GM13976 (cell line): ENCODE data around the gene DNM1.

Experiments used
- DNase-seq: peaks from one replicate; pipeline ENCODE4 v3.0.0; 2012; ENCODE audit warnings: low spot score
- in situ Hi-C: fragments of 300-500 bp; cut with MboI; formaldehyde crosslinking; loops from one replicate; pipeline ENCODE4 v1.12.0; 2022; ENCODE audit warnings: low sequenced_read_pairs, mixed read lengths, inconsistent platforms; ENCODE audit not compliant: unreplicated experiment
- TF ChIP-seq, protein P1 (sequence below): IDR thresholded peaks from 2 replicates; pipeline ENCODE4 v1.5.1; 2012; ENCODE audit warnings: borderline replicate concordance, mild to moderate bottlenecking; ENCODE audit not compliant: insufficient read depth; ENCODE audit errors: extremely low read depth, missing control alignments, control extremely low read depth

DNM1 gene

DNA sequence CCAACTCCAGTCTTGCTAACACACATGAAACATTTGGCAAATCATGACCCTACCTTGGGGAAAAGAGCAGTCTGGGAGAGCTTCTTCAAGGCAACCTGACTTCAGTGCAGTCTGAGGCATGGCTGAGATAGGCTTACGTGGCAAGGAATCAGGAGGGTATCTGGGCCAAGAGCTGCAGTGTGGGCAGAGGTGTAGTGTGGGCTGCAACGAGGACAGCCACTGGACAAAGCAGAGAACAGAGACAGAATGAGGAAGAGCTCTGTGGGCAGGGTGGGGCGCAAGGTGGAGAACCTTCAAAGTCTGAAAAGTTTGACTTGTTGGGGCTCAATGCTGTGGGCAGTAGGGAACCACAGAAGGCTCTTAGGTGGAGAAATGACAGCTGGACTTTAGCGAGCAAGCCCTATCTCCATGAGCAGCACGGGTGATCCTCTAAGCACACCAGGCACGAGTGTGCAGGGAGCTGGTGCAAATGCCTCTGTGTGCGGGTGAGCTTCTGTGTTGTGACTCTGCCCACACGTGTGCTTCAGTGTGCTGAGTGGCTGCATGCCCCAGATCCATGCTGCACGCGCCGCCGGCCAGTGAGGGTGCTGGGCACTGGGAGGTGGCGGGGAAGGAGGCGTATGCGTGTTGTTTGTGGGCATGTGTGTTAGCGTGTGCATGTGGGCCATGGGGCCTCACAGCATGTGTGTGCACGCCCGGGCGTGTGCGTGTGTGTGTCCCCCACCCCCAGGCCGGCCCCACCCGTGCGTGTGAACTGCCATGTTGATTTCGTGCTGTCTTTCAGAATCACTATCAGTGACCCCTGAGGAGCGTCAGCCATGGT, 49.3 kb downstream of the DNM1 start:
- in situ Hi-C loops: no loop called here
- DNase-seq: no peak
- TF ChIP-seq, protein P1, sequence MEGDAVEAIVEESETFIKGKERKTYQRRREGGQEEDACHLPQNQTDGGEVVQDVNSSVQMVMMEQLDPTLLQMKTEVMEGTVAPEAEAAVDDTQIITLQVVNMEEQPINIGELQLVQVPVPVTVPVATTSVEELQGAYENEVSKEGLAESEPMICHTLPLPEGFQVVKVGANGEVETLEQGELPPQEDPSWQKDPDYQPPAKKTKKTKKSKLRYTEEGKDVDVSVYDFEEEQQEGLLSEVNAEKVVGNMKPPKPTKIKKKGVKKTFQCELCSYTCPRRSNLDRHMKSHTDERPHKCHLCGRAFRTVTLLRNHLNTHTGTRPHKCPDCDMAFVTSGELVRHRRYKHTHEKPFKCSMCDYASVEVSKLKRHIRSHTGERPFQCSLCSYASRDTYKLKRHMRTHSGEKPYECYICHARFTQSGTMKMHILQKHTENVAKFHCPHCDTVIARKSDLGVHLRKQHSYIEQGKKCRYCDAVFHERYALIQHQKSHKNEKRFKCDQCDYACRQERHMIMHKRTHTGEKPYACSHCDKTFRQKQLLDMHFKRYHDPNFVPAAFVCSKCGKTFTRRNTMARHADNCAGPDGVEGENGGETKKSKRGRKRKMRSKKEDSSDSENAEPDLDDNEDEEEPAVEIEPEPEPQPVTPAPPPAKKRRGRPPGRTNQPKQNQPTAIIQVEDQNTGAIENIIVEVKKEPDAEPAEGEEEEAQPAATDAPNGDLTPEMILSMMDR: no peak

- no peak for DNase-seq
- in situ Hi-C loops: no loop called here
- TF ChIP-seq, protein P1: no peak
Measured at GRCh38 chr9:128253140-128253990, 50.2 kb downstream of the DNM1 start.

DNA sequence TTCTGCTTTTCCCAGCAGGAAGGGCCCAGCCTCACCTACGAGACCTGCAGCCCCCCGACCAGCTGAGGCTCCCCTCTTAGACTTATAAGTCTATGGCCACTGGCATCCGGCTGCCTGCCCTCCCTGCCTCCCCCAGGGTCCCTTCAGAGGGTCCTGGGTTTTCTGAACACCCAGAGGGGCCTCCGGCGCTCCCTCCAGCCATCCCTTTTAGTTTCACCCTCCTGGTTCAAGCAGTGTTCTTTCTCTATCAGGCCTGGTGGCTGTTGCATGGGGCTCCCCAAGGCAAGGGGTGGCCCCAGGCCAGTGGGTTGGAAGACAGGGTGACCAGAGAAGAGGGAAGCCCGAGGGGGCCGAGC, 50.8 kb downstream of the DNM1 start:
- no peak for DNase-seq
- TF ChIP-seq, protein P1: no peak
- in situ Hi-C loops: no loop called here

DNA sequence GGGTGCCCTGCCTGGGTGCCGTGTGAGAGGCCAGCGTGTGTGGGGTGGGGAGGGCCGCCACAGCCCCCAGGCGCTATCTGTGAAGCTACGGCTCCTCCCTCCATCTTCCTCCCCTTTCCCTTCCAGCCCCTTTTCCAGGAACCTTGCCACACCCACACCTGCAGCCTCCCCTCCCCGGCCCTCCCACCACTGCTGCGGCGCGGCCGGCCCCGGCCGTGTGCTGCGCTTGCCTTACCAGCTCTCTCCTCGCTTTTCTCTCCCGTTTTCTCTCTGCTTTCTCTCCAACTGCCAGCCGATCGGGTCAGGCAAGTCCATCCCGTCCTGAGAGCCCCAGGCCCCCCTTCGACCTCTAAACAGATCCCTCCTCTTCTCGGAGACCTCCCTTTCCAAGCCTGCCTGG, 51.2 kb downstream of the DNM1 start:
- TF ChIP-seq, protein P1: no peak
- in situ Hi-C loops: no loop called here
- DNase-seq: no peak

GRCh38 chr9:128254855-128255759, 51.9 kb downstream of the DNM1 start:
- in situ Hi-C loops: no loop called here
- peak; percentile 79 for DNase-seq
- TF ChIP-seq, protein P1: peak; percentile 64
